Keratinocyte (primary cell): ENCODE results near the gene MRPL32.

Experiments used
- EZH2 ChIP-seq: IDR thresholded peaks from one replicate; pipeline ENCODE4 v1.6.1; 2012; ENCODE audit warnings: inconsistent platforms, mild to moderate bottlenecking, low read length, moderate library complexity
- TF ChIP-seq, protein P1 (sequence below), 3 experiments: IDR thresholded peaks in 1 of 3; conservative IDR thresholded peaks in 1 of 3; optimal IDR thresholded peaks in 1 of 3; 2 replicates in 2 of 3; 3 replicates in 1 of 3; pipeline versions ENCODE3 to v1.5.1; 2011; ENCODE audit warnings: low read length in 3 of 3, mild to moderate bottlenecking in 3 of 3, moderate library complexity in 2 of 3, control low read depth in 1 of 3, inconsistent platforms in 1 of 3; ENCODE audit not compliant: insufficient read depth in 2 of 3; ENCODE audit errors: extremely low read depth in 1 of 3

- TF ChIP-seq EZH2 = no peak
- TF ChIP-seq, protein P1, sequence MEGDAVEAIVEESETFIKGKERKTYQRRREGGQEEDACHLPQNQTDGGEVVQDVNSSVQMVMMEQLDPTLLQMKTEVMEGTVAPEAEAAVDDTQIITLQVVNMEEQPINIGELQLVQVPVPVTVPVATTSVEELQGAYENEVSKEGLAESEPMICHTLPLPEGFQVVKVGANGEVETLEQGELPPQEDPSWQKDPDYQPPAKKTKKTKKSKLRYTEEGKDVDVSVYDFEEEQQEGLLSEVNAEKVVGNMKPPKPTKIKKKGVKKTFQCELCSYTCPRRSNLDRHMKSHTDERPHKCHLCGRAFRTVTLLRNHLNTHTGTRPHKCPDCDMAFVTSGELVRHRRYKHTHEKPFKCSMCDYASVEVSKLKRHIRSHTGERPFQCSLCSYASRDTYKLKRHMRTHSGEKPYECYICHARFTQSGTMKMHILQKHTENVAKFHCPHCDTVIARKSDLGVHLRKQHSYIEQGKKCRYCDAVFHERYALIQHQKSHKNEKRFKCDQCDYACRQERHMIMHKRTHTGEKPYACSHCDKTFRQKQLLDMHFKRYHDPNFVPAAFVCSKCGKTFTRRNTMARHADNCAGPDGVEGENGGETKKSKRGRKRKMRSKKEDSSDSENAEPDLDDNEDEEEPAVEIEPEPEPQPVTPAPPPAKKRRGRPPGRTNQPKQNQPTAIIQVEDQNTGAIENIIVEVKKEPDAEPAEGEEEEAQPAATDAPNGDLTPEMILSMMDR (optimal IDR thresholded peaks at IDR 0.05 in 1 of 3, IDR thresholded peaks at IDR 0.05 in 1 of 3, conservative IDR thresholded peaks at IDR 0.05 in 1 of 3; ENCODE audit: extremely low read depth in 1 of 3, insufficient read depth in 2 of 3, low read length in 3 of 3) = no peak
Measured at GRCh38 chr7:42953994-42954393, 21.8 kb downstream of the MRPL32 start.
